Activated CD4-positive, alpha-beta T cell treated with anti-CD3 and anti-CD28 coated beads, Interleukin-2, amount 50 U/mL, for 4 hours (primary cell): ENCODE measurements around the gene SMIM34.
"Not testable (repeated sequence)": the region's sequence is repeated elsewhere in the genome, so short reads cannot be mapped to it uniquely, and the experiment has no call there.

Source experiments
- DNase-seq, 2 experiments: peaks; one replicate each; pipeline ENCODE4 v3.0.0-alpha.2; 2020

SMIM34 gene, protein sequence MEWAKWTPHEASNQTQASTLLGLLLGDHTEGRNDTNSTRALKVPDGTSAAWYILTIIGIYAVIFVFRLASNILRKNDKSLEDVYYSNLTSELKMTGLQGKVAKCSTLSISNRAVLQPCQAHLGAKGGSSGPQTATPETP

DNA sequence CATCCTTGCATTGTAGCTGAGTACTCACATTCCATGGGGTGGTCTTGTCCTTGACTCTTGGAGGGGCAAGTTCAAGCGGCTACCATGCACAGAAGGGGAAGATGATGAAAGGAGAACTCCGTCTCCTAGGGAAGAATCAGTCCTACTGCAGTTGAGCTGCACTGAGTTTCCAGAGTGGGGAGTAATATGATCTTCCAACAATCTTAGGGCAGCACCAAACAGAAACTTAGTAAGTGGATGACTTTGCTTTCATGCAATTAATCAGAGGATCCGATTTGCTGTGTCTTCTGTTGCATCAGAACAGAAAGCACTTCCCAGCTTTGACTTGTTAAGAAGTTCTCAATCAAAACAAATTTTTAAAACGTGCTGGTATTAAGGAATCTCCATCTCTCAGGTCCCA is at the start of gene SMIM34:
Gene SMIM34, minus strand, starts transcription at position 147 of the 400 bp plus-strand sequence. Its CDS starts 112 bp downstream, at position 35.
- DNase-seq = not testable (repeated sequence)

- not testable (repeated sequence) for DNase-seq
Observed at GRCh38 chr21:34467333-34467732, 43.6 kb upstream of the SMIM34 start.

DNA sequence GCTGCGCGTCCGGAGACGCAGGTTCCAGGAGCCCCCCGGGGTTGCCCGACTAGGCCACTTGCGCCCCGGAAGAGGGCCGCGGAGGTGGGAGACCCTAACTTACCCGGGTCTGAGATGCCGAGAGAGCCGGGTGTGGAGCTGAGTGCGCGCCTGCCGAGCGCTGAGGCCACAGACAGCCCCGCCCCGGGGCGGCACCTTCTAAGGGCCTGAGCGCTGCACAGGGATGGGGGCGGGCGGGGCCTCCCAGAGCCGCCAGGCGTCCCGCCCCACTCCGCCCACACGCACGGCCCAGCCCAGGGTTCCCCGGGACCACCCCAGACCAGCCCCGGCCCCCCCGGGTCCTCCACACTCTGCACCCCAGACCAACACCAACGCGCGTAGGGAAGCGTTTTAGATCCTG is 35.7 kb upstream of the SMIM34 start:
- not testable (repeated sequence) for DNase-seq

- not testable (repeated sequence) for DNase-seq
Observed at GRCh38 chr21:34458266-34458665, 34.5 kb upstream of the SMIM34 start.

GRCh38 chr21:34456180-34456579 is 32.4 kb upstream of the SMIM34 start:
- DNase-seq = not testable (repeated sequence)

GRCh38 chr21:34455628-34456027 is 31.9 kb upstream of the SMIM34 start:
- not testable (repeated sequence) for DNase-seq

- DNase-seq = not testable (repeated sequence)
Observed at GRCh38 chr21:34447018-34447417, 23.3 kb upstream of the SMIM34 start.

GRCh38 chr21:34443486-34443885 is 19.7 kb upstream of the SMIM34 start:
- DNase-seq = not testable (repeated sequence)

- DNase-seq = not testable (repeated sequence)
Observed at GRCh38 chr21:34429710-34430109, 6.0 kb upstream of the SMIM34 start.

DNA sequence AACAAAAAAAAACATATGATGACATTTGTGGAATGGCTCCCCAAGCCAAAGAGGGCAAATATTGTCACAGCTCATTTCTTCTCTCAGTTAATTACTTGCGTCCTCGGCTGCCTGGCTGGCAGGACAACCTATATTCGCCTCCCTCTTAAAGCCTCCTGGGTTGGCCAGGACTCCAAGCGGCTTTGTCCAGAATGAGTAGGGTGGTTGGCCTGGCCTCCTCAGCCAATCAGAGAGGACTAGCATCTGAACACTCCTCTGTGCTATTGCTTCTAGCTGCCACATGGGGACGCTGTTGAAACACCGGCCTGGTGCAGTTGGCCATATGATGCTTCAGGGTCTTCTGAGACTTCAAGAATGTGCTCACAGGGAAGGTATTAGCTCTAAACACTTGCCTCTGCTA is 4.7 kb upstream of the SMIM34 start:
- not testable (repeated sequence) for DNase-seq

GRCh38 chr21:34427339-34427738 is 3.6 kb upstream of the SMIM34 start:
- DNase-seq = not testable (repeated sequence)

DNA sequence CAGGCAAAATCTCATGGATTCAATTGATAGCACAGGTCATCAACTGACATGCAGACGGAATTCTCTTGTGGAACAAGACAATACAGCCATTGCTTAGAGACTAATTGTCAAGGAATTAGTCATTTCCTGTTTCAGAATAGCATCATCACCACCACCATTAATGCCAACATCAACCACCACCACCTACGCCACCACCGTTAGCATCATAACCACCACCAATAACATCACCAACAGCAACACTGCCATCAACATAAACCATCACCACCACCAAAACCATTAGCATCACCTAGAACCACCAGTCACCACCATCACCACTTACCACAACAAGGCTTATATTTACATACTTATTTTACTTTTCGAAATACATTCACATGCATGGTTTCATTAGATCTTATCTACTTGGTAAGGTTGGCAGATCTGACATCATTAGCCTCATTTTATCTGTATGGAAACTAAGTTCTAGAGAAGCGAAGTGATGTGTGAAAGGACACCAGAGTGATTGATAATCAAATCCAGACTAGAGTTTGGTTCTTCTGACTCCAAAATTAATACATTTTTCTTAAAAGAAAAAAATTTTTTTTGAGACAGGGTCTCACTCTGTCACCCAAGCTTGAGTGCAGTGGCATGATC is 6.2 kb downstream of the SMIM34 start:
- not testable (repeated sequence) for DNase-seq

GRCh38 chr21:34407294-34407693 is 16.5 kb downstream of the SMIM34 start:
- DNase-seq = not testable (repeated sequence)

GRCh38 chr21:34406676-34407075 is 17.1 kb downstream of the SMIM34 start:
- DNase-seq = not testable (repeated sequence)

GRCh38 chr21:34406102-34406501 is 17.6 kb downstream of the SMIM34 start:
- not testable (repeated sequence) for DNase-seq

- not testable (repeated sequence) for DNase-seq
Observed at GRCh38 chr21:34405686-34406085, 18.1 kb downstream of the SMIM34 start.

GRCh38 chr21:34404742-34405141 is 19.0 kb downstream of the SMIM34 start:
- DNase-seq = not testable (repeated sequence)

GRCh38 chr21:34400522-34400921 is 23.2 kb downstream of the SMIM34 start:
- DNase-seq = not testable (repeated sequence)

DNA sequence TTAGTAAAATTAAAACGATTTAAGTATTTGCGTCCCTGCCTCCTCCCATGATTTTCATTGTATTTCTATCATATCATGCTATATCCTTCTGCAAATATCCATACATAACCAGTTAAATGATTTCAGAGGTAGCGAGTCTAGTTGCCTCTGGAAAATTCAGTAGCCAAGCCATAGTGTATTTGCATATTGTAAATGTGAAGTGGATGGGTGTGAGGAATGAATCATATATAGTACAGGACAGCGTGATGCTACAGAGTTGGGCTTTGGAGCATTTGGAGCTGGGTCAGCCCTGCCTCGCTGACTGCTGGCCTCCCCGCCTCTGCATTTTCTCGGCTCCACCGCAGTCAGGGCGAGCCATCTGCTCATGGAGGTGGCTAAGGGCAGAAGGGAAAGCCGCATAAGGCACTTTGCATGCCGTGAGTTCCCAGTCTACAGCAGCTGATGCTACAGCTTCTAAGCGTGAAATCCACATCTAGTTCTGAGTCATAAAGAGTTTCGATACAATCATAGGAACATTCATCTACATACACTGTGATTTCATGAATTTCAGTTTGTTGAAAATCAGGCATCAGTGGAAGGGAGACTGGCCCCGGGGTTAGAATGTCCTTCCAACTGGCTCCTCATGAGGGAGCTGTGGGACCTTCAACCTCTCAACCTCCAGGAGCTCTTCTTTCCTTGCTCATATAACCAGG is 39.9 kb downstream of the SMIM34 start:
- DNase-seq = not testable (repeated sequence)

DNA sequence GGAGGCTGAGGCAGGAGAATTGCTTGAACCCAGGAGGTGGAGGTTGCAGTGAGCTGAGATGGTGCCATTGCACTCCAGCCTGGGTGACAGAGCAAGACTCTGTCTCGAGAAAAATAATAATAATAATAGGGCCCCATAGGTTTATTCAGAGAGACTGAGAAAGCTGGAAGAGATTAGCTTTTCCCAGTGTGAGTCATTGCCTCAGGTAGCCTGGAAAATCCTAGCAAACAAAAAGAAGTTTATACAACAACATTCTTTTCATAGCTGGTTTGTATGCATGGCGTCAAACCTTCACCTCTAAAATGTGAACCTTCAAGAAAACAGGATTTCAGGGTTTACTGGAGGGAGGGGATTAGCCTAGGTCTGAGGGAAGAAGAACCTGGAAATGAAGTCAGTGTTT is 40.6 kb downstream of the SMIM34 start:
- not testable (repeated sequence) for DNase-seq

DNA sequence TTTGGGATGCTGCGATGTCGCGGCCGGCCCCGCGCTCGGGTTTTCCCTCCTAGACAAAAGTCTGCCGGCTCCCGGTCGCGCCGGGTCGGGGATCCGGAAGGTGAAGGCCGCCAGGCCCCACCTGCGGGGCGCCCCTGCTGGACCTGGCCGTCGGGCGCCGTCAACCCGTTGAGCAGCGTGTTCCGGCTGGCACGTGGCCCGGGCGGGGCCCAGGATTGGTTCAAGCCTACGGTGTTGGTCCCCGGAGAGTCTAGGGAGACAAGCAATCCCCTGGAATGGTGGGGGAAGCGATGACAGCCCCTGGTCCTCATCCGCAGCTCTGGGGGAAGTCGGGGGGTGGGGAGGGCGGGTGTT is 48.2 kb downstream of the SMIM34 start:
- not testable (repeated sequence) for DNase-seq

GRCh38 chr21:34374940-34375618 is 48.7 kb downstream of the SMIM34 start, which contains the start of gene SMIM11:
Gene SMIM11 (plus strand): TSS chr21:34375507. CDS start chr21:34379505, 3,998 bp downstream.
- DNase-seq = not testable (repeated sequence)

- DNase-seq = not testable (repeated sequence)
Observed at GRCh38 chr21:34374462-34374861, 49.3 kb downstream of the SMIM34 start.
